ENCODE measurements around the gene GPX4. TPM values are rescaled to one million over a fixed set of nuclear protein-coding genes. Genes with fewer than 3 reads are reported as not detected.
A peak's percentile ranks its signal among the peaks of the same experiment; 100 is the strongest.

The GPX4 gene
- total and polyA plus RNA-seq, 2 of the 13 experiments (the other 11 are each of a cell fraction or from before 2014, with no cell fraction given) = 535 to 613 TPM

DNA sequence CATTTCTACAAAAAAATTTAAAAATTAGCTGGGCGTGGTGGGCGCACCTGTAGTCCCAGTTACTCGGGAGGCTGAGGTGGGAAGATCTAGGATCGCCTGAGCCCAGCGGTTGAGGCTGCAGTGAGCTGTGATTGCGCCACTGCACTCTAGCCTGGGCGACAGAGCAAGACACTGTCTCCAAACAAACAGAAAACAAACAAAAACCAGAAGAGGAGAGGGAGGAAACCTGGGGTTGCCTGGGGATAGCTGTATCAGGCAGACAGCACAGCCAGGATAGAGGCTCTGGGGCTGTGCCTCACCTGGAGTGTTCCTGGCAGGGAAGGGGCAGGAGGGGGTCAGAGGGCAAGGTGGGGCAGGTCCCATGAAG lies 6.0 kb upstream of the GPX4 start (continued):
- TF ChIP-seq ASH2L (IDR thresholded peaks at IDR 0.05; ENCODE audit: insufficient read length, low read depth, low read length) (no peak), WIZ (CRISPR knock-in tag; IDR thresholded peaks at IDR 0.05) (0 out of 2 replicates have a peak, but pooled peaks have one; percentile 8), XBP1 (CRISPR knock-in tag; IDR thresholded peaks at IDR 0.05) (no peak), ZNF589 (CRISPR knock-in tag; conservative IDR thresholded peaks at IDR 0.05) (no peak; the same call in 1 of the 2 replicates), ZFP90 (CRISPR knock-in tag; IDR thresholded peaks at IDR 0.05; ENCODE audit: borderline replicate concordance) (no peak), PAX8 (CRISPR knock-in tag; IDR thresholded peaks at IDR 0.05; ENCODE audit: borderline replicate concordance) (no peak), CC2D1A (CRISPR knock-in tag; IDR thresholded peaks at IDR 0.05) (no peak), POLR2A (IDR thresholded peaks at IDR 0.05; ENCODE audit: insufficient read depth in 1 of 2, low read depth in 2 of 2, low read length in 2 of 2) (no peak), NFRKB (IDR thresholded peaks at IDR 0.05) (no peak), SIN3B (IDR thresholded peaks at IDR 0.05; ENCODE audit: low read length) (no peak), SOX6 (IDR thresholded peaks at IDR 0.05) (no peak), SOX6 (CRISPR knock-in tag; IDR thresholded peaks at IDR 0.05) (no peak), SMAD1 (CRISPR knock-in tag; IDR thresholded peaks at IDR 0.05; ENCODE audit: borderline replicate concordance, low read depth) (no peak), ZNF660 (CRISPR knock-in tag; IDR thresholded peaks at IDR 0.05; ENCODE audit: borderline replicate concordance, low read depth) (no peak), SALL2 (CRISPR knock-in tag; IDR thresholded peaks at IDR 0.05) (no peak), SMARCC2 (IDR thresholded peaks at IDR 0.05) (no peak), ZFP41 (CRISPR knock-in tag; IDR thresholded peaks at IDR 0.05; ENCODE audit: borderline replicate concordance) (no peak), NCOR1 (IDR thresholded peaks at IDR 0.05; ENCODE audit: borderline replicate concordance, low read length) (no peak)
- TF ChIP-seq, protein P1, sequence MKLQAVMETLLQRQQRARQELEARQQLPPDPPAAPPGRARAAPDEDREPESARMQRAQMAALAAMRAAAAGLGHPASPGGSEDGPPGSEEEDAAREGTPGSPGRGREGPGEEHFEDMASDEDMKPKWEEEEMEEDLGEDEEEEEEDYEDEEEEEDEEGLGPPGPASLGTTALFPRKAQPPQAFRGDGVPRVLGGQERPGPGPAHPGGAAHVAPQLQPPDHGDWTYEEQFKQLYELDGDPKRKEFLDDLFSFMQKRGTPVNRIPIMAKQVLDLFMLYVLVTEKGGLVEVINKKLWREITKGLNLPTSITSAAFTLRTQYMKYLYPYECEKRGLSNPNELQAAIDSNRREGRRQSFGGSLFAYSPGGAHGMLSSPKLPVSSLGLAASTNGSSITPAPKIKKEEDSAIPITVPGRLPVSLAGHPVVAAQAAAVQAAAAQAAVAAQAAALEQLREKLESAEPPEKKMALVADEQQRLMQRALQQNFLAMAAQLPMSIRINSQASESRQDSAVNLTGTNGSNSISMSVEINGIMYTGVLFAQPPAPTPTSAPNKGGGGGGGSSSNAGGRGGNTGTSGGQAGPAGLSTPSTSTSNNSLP (IDR thresholded peaks at IDR 0.05; ENCODE audit: low read depth, low read length) = no peak
- TF ChIP-seq, protein P2, sequence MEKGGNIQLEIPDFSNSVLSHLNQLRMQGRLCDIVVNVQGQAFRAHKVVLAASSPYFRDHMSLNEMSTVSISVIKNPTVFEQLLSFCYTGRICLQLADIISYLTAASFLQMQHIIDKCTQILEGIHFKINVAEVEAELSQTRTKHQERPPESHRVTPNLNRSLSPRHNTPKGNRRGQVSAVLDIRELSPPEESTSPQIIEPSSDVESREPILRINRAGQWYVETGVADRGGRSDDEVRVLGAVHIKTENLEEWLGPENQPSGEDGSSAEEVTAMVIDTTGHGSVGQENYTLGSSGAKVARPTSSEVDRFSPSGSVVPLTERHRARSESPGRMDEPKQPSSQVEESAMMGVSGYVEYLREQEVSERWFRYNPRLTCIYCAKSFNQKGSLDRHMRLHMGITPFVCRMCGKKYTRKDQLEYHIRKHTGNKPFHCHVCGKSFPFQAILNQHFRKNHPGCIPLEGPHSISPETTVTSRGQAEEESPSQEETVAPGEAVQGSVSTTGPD (CRISPR knock-in tag; IDR thresholded peaks at IDR 0.05) = no peak
- TF ChIP-seq, protein P3, sequence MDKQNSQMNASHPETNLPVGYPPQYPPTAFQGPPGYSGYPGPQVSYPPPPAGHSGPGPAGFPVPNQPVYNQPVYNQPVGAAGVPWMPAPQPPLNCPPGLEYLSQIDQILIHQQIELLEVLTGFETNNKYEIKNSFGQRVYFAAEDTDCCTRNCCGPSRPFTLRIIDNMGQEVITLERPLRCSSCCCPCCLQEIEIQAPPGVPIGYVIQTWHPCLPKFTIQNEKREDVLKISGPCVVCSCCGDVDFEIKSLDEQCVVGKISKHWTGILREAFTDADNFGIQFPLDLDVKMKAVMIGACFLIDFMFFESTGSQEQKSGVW (CRISPR knock-in tag; IDR thresholded peaks at IDR 0.05; ENCODE audit: borderline replicate concordance) = no peak
- TF ChIP-seq, protein P4, sequence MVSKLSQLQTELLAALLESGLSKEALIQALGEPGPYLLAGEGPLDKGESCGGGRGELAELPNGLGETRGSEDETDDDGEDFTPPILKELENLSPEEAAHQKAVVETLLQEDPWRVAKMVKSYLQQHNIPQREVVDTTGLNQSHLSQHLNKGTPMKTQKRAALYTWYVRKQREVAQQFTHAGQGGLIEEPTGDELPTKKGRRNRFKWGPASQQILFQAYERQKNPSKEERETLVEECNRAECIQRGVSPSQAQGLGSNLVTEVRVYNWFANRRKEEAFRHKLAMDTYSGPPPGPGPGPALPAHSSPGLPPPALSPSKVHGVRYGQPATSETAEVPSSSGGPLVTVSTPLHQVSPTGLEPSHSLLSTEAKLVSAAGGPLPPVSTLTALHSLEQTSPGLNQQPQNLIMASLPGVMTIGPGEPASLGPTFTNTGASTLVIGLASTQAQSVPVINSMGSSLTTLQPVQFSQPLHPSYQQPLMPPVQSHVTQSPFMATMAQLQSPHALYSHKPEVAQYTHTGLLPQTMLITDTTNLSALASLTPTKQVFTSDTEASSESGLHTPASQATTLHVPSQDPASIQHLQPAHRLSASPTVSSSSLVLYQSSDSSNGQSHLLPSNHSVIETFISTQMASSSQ (IDR thresholded peaks at IDR 0.05; ENCODE audit: low read depth) = no peak
- TF ChIP-seq, protein P4 (CRISPR knock-in tag; IDR thresholded peaks at IDR 0.05; ENCODE audit: borderline replicate concordance) = no peak
